Panc1 (cell line): Measurements from ENCODE around the gene ALOXE3. TPM values are rescaled to one million over a fixed set of nuclear protein-coding genes. Genes with fewer than 3 reads are reported as not detected.

Experiments
- ATAC-seq: fragments of 200-7000 bp; cut with Tn5 transposase; 2 replicates; pipeline ENCODE4 v1.9.1; 2020; ENCODE audit warnings: mild to moderate bottlenecking, moderate library complexity
- BruUV-seq: library from RNA; stranded (reverse); fragments of 400-500 nt; replicated peaks from 2 replicates; lab custom pipeline; 2021; lab: Mats Ljungman, UMichigan
- CTCF ChIA-PET: fragments of 300-600 bp; sonication (Branson Sonifier 250); formaldehyde crosslinking; loops from one replicate; lab custom pipeline; 2022; ENCODE audit warnings: antibody characterized with exemption; lab: Charles Lee
- POLR2A ChIA-PET: fragments of 300-600 bp; sonication (Branson Sonifier 250); formaldehyde crosslinking; loops from one replicate; lab custom pipeline; 2022; ENCODE audit warnings: antibody characterized with exemption; lab: Charles Lee
- DNase-seq: peaks from one replicate; pipeline ENCODE4 v3.0.0-alpha.2; 2010; ENCODE audit warnings: low read depth, low spot score
- H3K27ac ChIP-seq: 2 replicates; pipeline ENCODE4 v1.5.1; 2011; ENCODE audit warnings: mild to moderate bottlenecking, low read length, inconsistent platforms
- H3K27me3 ChIP-seq: fragments of 200-500 bp; sonication (Bioruptor generic); 2 replicates; pipeline ENCODE4 v1.6.0; 2014; ENCODE audit warnings: low read length, inconsistent platforms; ENCODE audit not compliant: control insufficient read depth, insufficient read depth
- H3K36me3 ChIP-seq: fragments of 200-500 bp; sonication (Bioruptor generic); 2 replicates; pipeline ENCODE4 v1.5.1; 2014; ENCODE audit warnings: inconsistent platforms, mild to moderate bottlenecking, low read length, moderate library complexity; ENCODE audit not compliant: control insufficient read depth, insufficient read depth
- H3K4me1 ChIP-seq: 2 replicates; pipeline ENCODE4 v1.5.1; 2011; ENCODE audit warnings: inconsistent platforms, mild to moderate bottlenecking, low read length, moderate library complexity; ENCODE audit not compliant: control insufficient read depth, insufficient read depth
- H3K4me3 ChIP-seq, 2 experiments: 2 replicates each; pipeline ENCODE4 v1.5.1; 2011 to 2012; ENCODE audit warnings: low read depth in 2 of 2, low read length in 2 of 2, mild to moderate bottlenecking in 2 of 2, inconsistent platforms in 1 of 2, moderate library complexity in 1 of 2
- H3K9me3 ChIP-seq: fragments of 200-500 bp; sonication (Bioruptor generic); 2 replicates; pipeline ENCODE4 v1.5.1; 2014; ENCODE audit warnings: low read depth, mild to moderate bottlenecking, inconsistent platforms, low read length, moderate library complexity; ENCODE audit not compliant: control insufficient read depth, insufficient read depth
- CTCF ChIP-seq: fragments of 450-650 bp; IDR thresholded peaks from 2 replicates; pipeline ENCODE4 v1.5.1; 2017; ENCODE audit warnings: mild to moderate bottlenecking
- POLR2AphosphoS5 ChIP-seq: IDR thresholded peaks from 2 replicates; pipeline ENCODE4 v1.6.1; 2012; ENCODE audit warnings: mild to moderate bottlenecking, low read depth, low read length, moderate library complexity
- REST ChIP-seq, 2 experiments: IDR thresholded peaks; 2 replicates each; pipeline ENCODE4 v1.6.1; 2011 to 2012; ENCODE audit warnings: low read depth in 2 of 2, control low read depth in 1 of 2, low read length in 1 of 2, mild to moderate bottlenecking in 1 of 2, moderate library complexity in 1 of 2; ENCODE audit not compliant: insufficient read depth in 1 of 2
- SIN3A ChIP-seq: IDR thresholded peaks from 2 replicates; pipeline ENCODE4 v1.6.1; 2012; ENCODE audit warnings: low read depth, mild to moderate bottlenecking, low read length, moderate library complexity, borderline replicate concordance; ENCODE audit not compliant: insufficient read depth
- TCF7L2 ChIP-seq: IDR thresholded peaks from 2 replicates; pipeline ENCODE4 v1.6.1; 2011; ENCODE audit warnings: mild to moderate bottlenecking, low read depth, low read length, inconsistent platforms
- in situ Hi-C: cut with HindIII; loops from 2 replicates; pipeline ENCODE4 v1.10.0; 2016; ENCODE audit warnings: low sequenced_read_pairs, low pct_unique_long_range_greater_than_20kb
- intact Hi-C: fragments of 100-400 bp; cut with micrococcal nuclease; formaldehyde crosslinking; loops from one replicate; pipeline ENCODE4 v1.10.0; 2022; ENCODE audit not compliant: unreplicated experiment
- total RNA-seq: library from RNA; stranded (reverse); gene quantifications from one replicate; pipeline ENCODE4 v1.2.1, GENCODE V29; 2021; ENCODE audit not compliant: unreplicated experiment

Gene ALOXE3
- total RNA-seq, 1 experiment from 2014 or later: 0.46 TPM

- Histone ChIP-seq H3K27me3 (no peaks in the 10 kb centered on the region), H3K9me3 (no peaks in the 10 kb centered on the region), H3K36me3 (no peaks in the 10 kb centered on the region), H3K4me1 (no peaks in the 10 kb centered on the region), H3K4me3 (no peak overlapping the region), H3K27ac (no peak overlapping the region)
- no peak for ATAC-seq
- in situ Hi-C loops (no loop called here), intact Hi-C loops (no loop called here)
- CTCF ChIA-PET: no interaction called here
- BruUV-seq: no TSS peak
- POLR2A ChIA-PET: interaction anchor here (0.6 kb wide), 1 partner anchor 192 kb away, joined by 4 read pairs; the partner anchor contains the start of gene NAA38
- TF ChIP-seq SIN3A: no peak
- no peak for TF ChIP-seq POLR2AphosphoS5
- TF ChIP-seq TCF7L2: no peak
- TF ChIP-seq CTCF: no peak
- no peak for TF ChIP-seq REST (IDR thresholded peaks at IDR 0.05; ENCODE audit: insufficient read depth in 1 of 2, low read depth in 2 of 2, low read length in 1 of 2)
- no peak for DNase-seq
Measured at GRCh38 chr17:8048736-8049135, 69.6 kb downstream of the ALOXE3 start.

DNA sequence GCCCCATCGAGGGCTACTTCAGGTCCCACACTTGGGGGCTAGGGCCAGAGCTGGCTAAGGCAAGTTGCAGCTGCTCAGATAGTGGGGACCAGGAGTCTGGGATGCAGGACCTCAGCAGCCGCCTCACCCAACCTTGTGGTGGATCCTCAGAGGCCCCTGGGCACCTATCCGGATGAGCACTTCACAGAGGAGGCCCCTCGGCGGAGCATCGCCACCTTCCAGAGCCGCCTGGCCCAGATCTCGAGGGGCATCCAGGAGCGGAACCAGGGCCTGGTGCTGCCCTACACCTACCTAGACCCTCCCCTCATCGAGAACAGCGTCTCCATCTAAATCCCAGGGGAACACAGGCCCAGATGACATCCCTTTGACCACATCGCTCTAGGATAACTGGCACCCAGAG, 70.1 kb downstream of the ALOXE3 start:
- H3K4me3 ChIP-seq: no peak overlapping the region
- H3K4me1 ChIP-seq: no peaks in the 10 kb centered on the region
- POLR2A ChIA-PET: no interaction called here
- H3K27ac ChIP-seq: no peak overlapping the region
- CTCF ChIA-PET: interaction anchor here (0.6 kb wide), 1 partner anchor 312 kb away, joined by 3 read pairs; no protein-coding TSS in a partner anchor
- ATAC-seq (no peak), DNase-seq (no peak)
- in situ Hi-C loops: no loop called here
- TF ChIP-seq CTCF (no peak), TCF7L2 (no peak), POLR2AphosphoS5 (no peak), REST (IDR thresholded peaks at IDR 0.05; ENCODE audit: insufficient read depth in 1 of 2, low read depth in 2 of 2, low read length in 1 of 2) (no peak), SIN3A (no peak)
- H3K27me3 ChIP-seq: no peaks in the 10 kb centered on the region
- intact Hi-C loops: no loop called here
- BruUV-seq: no TSS peak
- H3K36me3 ChIP-seq: no peaks in the 10 kb centered on the region
- H3K9me3 ChIP-seq: no peaks in the 10 kb centered on the region
